ENCODE measurements around the gene GSTA5.
"Not testable (repeated sequence)": the region's sequence is repeated elsewhere in the genome, so short reads cannot be mapped to it uniquely, and the experiment has no call there.

- not testable (repeated sequence) for TF ChIP-seq CTCF (conservative IDR thresholded peaks at IDR 0.05; ENCODE audit: low read length); EZH2phosphoT487 (IDR thresholded peaks at IDR 0.05; ENCODE audit: borderline replicate concordance)
Observed at GRCh38 chr6:52782696-52783274, 57.8 kb downstream of the GSTA5 start.

Data from Loucy (cell line).